Measurements from ENCODE around the gene GNAT2.

The GNAT2 gene

DNA sequence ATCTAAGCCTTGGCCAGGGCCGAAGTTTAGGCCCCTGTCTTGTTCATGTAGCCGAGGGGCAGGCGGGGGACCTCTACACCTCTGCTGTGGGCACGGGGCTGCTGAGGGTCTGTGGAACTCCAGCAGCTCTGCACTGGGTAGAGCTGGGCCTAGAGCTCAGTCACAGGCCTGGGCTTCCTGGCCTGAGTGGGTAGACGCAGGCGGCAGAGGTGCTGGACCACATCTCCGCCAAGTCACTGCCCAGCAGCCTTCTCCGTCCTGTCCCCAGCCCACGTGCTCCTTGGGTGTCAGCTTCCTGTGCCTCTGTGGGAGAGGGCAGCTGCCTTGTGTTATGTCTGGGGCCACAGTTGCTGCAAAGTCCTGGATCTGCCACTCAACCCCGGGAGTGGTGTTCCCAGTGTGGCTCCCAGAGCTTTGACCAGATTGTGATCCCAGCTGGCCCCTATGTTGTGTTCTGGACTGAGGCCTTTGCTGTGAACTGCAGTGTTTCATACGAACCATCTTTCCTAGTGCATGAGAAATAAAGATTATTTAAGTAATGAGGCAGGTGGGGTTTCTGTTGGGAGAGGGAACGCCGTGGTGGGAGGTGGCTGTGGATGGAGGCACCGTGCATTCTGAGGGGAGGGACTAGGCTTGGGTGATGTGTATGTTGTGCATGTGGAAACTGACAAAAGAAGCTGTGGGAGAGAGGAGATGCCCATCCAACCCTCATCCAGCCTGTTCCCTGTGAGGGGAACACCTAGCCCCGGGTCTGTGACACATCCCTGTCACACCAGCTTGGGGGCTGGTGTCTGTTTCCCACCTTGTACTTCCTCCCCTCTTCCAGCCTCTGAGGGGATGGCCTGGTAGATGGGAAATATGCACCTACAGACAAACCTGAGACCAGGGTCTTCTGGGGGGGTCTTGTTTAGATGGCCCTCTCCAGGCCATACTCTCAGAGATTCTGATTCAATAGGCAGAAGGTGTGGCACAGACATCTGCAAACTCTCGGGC, 12.4 kb upstream of the GNAT2 start:
- no peak for TF ChIP-seq CTCF (IDR thresholded peaks at IDR 0.05; ENCODE audit: low read length, missing control alignments)
- no peak overlapping the region for H3K4me3 ChIP-seq (replicated peaks; ENCODE audit: low read depth, low read length)
- no peak for DNase-seq (ENCODE audit: low read depth)

DNA sequence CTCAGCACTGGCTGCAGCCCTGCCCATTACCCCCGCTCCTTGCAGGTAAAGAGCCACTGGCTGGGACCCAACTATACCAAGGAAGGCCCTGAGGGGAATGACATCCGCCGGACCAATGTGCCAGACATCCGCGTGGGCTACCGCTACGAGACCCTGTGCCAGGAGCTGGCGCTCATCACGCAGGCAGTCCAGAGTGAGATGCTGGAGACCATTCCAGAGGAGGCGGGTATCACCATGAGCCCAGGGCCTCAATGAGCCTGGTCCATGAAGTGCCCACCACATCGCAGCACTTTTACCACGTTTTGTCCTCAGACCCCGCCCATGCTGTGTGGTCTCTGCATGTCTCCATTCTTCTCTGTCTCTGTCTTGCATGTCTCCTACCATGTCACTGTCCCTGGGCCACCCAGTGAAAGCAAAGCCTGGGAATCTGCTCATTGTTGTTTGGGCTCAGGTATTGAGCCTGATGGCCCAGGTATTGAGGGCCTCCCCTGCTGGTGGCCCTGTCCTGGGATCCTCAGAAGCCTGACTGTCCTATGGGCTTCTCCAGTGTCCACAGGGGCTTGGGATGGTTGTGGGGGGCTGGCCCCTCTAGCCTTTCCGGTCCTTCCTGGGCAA, 11.6 kb upstream of the GNAT2 start:
- TF ChIP-seq CTCF (IDR thresholded peaks at IDR 0.05; ENCODE audit: low read length, missing control alignments): no peak
- no peak overlapping the region for H3K4me3 ChIP-seq (replicated peaks; ENCODE audit: low read depth, low read length)
- no peak for DNase-seq (ENCODE audit: low read depth)

GRCh38 chr1:109630081-109630897, 10.9 kb upstream of the GNAT2 start:
- no peak for DNase-seq (ENCODE audit: low read depth)
- no peak overlapping the region for H3K4me3 ChIP-seq (replicated peaks; ENCODE audit: low read depth, low read length)
- TF ChIP-seq CTCF (IDR thresholded peaks at IDR 0.05; ENCODE audit: low read length, missing control alignments): no peak

DNA sequence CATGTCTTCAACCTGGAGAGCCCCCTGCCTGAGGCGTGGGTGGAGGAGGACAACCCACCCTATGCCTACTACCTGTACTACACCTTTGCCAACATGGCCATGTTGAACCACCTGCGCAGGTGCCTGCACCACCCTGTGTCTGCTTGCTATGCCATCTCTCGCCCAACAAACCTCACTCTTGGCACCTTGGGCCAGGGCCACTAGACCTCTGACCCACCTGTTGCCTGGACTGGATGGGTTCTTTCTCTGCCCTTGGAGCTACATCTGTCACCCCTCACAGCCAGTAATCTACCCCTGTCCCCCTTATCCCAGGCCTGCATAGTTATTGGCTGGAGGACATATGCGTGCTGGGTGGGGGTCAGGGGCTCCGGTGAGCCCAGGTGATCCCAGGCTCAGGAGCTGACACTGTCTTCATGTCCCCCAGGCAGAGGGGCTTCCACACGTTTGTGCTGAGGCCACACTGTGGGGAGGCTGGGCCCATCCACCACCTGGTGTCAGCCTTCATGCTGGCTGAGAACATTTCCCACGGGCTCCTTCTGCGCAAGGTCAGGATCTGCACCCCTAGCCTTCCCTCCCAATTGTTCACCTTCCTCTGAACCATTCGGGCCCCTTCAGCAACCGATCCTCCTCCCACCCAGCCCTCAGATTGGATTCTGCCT, 10.1 kb upstream of the GNAT2 start:
- no peak for TF ChIP-seq CTCF (IDR thresholded peaks at IDR 0.05; ENCODE audit: low read length, missing control alignments)
- DNase-seq (ENCODE audit: low read depth): no peak
- H3K4me3 ChIP-seq (replicated peaks; ENCODE audit: low read depth, low read length): no peak overlapping the region

DNA sequence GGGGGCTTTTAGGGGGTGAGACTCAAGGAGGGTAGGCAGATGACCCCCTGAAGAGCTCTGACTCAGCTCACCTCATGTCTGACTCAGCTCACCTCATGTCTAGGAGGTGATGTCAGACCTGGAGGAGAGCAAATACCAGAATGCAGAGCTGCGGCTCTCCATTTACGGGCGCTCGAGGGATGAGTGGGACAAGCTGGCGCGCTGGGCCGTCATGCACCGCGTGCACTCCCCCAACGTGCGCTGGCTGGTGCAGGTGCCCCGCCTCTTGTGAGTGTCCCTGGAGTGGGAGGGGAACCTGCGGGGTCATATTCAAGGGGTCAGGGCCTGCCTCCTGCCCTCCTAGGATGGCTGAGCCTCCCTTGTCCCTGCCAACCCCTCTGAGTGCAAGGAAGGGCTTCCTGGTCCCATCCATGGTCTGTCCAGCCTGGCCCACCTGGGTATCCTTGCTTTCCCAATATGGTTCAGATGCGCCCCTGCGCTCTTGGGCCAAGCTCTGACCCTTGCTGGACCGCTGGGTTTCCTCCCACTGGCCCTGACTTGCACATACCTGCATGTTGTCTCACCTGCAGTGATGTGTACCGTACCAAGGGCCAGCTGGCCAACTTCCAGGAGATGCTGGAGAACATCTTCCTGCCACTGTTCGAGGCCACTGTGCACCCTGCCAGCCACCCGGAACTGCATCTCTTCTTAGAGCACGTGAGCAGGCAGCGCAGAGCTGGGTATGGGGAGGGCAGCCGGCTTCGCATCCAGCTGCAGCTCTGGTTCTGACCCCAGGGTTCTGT, 9.3 kb upstream of the GNAT2 start:
- TF ChIP-seq CTCF (IDR thresholded peaks at IDR 0.05; ENCODE audit: low read length, missing control alignments): no peak
- no peak for DNase-seq (ENCODE audit: low read depth)

More for the DNA sequence above, 9.3 kb upstream of the GNAT2 start:
- no peak overlapping the region for H3K4me3 ChIP-seq (replicated peaks; ENCODE audit: low read depth, low read length)

Measured in fibroblast of pulmonary artery (primary cell).